GM12874 (cell line): ENCODE data around the gene PAGR1.

Source experiments
- TF ChIP-seq, protein P1 (sequence below): IDR thresholded peaks from 2 replicates; pipeline ENCODE4 v1.5.1; 2011; ENCODE audit warnings: low read depth, mild to moderate bottlenecking, control low read depth, low read length, moderate library complexity; ENCODE audit not compliant: insufficient read depth

Gene PAGR1

DNA sequence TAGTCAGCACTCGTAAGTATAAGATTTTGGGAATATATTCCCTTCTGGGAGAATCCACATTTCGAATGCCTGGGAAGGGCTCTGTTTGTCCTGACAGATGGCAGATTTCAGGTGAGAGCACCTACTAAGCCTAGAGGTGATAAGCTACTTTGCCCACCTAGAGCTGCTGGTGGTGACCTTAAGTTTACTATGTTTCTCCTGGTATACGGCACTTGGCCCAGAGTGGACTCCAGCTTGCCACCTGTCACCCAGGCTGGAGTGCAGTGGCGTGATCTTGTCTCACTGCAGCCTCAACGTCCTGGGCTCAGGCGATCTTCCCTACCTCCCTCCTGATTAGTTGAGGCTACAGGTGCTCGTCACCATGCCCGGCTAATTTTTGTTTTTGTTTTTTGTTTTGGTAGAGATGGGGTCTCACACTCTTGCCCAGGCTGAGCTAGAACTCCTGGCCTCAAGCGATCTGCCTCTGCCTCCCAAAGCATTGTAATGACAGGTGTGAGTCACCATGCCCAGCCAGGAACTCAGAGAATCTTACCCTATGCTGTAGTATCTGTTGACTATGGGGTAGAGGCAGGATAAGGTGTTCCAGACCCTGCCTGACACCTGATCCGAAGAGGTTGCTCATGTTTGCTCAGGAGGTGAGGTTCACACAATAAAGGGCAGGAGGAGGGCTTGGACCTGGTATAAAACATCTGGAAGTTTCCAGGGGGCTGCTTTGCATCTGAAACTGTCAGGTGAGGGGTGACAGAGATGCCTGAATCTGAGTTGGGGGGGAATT lies 38.2 kb upstream of the PAGR1 start, which contains the start of gene ZG16:
Gene ZG16 (plus strand): TSS at position 681 of the 775 bp plus-strand sequence. CDS start 1,011 bp downstream, outside the sequence.
- TF ChIP-seq, protein P1, sequence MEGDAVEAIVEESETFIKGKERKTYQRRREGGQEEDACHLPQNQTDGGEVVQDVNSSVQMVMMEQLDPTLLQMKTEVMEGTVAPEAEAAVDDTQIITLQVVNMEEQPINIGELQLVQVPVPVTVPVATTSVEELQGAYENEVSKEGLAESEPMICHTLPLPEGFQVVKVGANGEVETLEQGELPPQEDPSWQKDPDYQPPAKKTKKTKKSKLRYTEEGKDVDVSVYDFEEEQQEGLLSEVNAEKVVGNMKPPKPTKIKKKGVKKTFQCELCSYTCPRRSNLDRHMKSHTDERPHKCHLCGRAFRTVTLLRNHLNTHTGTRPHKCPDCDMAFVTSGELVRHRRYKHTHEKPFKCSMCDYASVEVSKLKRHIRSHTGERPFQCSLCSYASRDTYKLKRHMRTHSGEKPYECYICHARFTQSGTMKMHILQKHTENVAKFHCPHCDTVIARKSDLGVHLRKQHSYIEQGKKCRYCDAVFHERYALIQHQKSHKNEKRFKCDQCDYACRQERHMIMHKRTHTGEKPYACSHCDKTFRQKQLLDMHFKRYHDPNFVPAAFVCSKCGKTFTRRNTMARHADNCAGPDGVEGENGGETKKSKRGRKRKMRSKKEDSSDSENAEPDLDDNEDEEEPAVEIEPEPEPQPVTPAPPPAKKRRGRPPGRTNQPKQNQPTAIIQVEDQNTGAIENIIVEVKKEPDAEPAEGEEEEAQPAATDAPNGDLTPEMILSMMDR: no peak

DNA sequence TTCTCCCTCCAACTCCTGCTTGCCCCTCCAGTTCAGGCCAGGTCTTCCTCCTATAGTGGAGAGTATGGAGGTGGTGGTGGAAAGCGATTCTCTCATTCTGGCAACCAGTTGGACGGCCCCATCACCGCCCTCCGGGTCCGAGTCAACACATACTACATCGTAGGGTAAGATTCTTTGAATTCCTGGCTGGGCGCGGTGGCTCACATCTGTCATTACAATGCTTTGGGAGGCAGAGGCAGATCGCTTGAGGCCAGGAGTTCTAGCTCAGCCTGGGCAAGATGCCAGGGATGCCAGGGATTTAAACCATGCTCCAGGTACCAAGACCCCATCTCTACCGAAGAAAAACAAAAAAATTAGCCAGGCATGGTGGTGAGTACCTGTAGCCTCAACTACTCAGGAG lies 36.5 kb upstream of the PAGR1 start:
- TF ChIP-seq, protein P1: no peak

DNA sequence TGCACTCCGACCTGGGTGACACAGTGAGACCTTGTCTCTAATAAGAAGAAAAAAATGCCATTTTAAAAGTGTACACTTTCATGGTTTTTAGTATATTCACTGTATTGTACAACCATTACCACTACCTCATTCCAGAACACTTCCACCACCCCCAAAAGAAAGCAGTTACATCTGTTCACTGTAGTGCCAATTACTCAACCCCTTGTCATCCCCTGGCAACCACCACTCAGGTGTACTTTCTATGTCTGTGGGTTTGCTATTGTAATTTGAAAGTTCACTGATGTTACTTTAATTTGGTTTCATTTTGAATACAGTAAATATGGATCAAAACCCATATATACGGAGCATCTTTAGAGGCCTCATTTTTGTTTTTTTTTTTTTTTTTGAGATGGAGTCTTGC lies 31.8 kb upstream of the PAGR1 start:
- TF ChIP-seq, protein P1: no peak

DNA sequence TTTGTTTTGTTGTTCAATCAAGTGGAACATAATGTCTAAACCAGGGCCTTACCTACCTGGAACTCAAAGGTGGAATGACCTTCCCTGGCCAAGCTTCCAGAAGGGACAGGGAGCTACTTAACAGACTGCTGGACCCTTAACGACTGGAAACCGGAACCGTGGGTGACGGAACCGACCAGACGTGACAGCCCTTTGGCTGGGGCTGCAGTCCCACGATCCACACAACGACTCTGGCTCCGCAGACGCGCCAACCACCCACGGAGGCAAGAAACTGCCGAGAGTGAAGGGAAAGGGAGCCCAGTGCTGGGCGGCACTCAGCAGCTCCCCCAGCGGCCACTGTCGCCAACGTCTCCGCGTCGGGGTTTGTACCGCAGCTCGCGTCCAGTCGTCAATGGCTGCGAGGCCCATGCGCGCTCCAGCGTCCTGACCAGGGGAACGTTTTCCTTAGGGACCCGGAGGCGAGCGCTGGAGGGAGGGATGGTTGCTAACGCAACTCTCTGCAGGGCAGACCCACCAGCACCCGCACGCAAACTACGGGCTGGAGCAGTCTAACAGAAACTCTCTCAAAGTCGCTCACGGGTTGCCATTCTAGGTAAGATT lies 31.0 kb upstream of the PAGR1 start:
- TF ChIP-seq, protein P1: peak; percentile 80

DNA sequence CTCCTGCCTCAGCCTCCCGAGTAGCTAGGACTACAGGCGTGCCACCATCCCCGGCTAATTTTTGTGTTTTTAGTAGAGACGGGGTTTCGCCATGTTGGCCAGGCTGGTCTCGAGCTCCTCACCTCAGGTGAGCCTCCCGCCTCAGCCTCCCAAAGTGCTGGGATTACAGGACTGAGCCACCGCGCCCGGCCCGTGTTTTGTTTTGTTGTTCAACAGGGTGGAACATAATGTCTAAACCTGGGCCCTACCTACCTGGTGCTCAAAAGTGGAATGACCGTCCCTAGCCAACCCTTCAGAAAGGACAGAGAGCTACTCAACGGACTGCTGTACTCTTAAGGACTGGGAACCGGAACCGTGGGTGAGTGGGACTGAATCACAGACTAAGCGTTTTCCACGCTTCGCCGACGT lies 26.2 kb upstream of the PAGR1 start:
- TF ChIP-seq, protein P1: no peak

DNA sequence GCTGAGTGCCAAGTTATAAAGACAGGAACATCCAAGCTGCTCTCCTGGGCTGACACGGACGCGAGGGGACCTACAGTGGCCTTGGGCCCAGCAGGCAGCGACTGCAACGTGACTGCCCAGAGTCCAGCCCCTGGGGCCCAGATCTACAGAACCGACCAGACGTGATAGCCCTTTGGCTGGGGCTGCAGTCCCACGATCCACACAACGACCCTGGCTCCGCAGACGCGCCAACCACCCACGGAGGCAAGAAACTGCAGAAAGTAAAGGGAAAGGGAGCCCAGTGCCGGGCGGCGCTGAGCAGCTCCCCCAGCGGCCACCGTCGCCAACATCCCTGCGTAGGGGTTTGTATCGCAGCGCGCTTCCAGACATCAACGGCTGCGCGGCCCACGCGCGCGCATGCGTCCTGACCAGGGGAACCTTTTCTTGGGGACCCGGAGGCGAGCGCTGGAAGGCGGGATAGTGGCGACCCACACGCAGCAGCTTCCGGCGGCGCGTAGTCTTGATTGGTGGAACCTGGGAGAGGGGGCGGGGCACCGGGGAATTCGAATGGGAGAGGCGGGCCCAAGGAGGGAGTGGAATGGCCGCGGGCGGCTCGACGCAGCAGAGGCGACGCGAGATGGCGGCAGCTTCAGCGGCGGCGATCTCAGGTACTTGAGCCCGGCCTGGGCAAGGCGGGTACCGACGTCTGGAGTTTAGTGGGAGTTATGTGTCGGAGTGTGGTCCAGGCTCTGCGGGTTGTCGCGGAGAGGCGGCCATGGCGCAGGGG lies 25.6 kb upstream of the PAGR1 start, which contains the start of gene KIF22:
Gene KIF22 (plus strand): TSS at position 569 of the 766 bp plus-strand sequence. CDS start 9 bp downstream, at position 578.
- TF ChIP-seq, protein P1: peak; percentile 93

DNA sequence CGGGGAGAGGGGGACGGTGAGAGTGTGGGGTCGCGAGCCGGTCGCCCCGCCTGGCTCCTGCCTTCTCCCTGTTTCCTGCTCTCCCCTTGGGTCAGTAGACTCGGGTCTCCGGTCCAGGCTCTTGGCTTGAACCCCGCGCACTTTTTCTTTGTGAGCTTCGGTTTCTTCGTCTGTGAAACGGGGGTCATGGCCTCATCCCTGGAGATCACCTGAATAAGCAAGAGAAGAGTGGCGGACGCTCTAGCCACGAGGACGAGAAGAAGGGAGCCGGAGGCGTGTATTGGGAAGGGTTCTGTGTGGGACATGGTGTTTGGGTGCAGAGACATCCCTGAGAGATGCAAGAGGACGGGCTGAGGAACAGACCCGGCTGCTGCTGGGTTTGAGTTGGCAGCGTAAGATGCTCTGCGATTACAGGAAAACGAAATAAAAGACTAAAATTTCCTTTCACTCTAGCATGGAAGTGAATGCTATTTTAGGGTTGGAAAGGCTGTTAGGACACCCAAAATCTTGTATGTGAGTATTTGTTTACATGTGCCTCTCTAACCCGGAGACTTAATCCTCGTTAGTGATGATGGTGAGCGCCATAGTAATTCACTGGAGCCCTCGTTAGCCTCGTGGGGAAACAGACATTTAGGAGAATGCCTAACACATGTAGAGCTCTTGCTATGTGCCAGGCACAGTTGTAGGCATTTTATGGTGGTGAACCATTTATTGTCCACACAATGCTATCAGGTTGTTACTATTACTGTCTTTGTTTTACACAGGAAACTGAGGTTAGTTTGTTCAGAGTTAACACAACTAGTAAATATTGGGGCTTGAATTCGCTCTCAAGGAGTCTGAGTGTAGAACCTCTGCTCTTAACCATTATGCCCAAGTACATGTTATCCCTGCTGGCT lies 24.8 kb upstream of the PAGR1 start:
- TF ChIP-seq, protein P1: no peak
